GM12873 (cell line): ENCODE measurements around the gene ZNF827.

Source experiments
- TF ChIP-seq, protein P1 (sequence below): IDR thresholded peaks from 2 replicates; pipeline ENCODE4 v1.5.1; 2012; ENCODE audit warnings: low read depth, mild to moderate bottlenecking, moderate library complexity, low read length, control low read depth; ENCODE audit not compliant: insufficient read depth; ENCODE audit errors: missing control alignments

The ZNF827 gene

DNA sequence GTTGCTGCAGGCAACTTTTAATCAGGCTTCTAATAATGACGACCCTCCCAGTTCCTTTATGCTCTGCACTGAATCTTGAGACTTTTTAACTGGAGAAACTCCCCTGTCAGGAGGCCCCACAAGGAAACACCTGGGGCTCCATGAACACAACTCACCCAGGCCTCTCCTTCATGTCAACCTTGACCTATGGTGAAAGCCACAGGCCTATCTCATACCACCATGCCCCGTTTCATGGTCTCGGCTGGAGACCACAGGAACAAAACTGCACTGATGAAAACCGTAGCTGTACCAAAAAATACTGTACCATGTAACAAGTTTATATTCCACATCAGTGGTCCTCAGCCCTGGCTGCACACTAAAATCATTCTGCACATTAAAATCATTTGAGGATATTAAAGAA, 57.0 kb downstream of the ZNF827 start:
- TF ChIP-seq, protein P1, sequence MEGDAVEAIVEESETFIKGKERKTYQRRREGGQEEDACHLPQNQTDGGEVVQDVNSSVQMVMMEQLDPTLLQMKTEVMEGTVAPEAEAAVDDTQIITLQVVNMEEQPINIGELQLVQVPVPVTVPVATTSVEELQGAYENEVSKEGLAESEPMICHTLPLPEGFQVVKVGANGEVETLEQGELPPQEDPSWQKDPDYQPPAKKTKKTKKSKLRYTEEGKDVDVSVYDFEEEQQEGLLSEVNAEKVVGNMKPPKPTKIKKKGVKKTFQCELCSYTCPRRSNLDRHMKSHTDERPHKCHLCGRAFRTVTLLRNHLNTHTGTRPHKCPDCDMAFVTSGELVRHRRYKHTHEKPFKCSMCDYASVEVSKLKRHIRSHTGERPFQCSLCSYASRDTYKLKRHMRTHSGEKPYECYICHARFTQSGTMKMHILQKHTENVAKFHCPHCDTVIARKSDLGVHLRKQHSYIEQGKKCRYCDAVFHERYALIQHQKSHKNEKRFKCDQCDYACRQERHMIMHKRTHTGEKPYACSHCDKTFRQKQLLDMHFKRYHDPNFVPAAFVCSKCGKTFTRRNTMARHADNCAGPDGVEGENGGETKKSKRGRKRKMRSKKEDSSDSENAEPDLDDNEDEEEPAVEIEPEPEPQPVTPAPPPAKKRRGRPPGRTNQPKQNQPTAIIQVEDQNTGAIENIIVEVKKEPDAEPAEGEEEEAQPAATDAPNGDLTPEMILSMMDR: no peak

DNA sequence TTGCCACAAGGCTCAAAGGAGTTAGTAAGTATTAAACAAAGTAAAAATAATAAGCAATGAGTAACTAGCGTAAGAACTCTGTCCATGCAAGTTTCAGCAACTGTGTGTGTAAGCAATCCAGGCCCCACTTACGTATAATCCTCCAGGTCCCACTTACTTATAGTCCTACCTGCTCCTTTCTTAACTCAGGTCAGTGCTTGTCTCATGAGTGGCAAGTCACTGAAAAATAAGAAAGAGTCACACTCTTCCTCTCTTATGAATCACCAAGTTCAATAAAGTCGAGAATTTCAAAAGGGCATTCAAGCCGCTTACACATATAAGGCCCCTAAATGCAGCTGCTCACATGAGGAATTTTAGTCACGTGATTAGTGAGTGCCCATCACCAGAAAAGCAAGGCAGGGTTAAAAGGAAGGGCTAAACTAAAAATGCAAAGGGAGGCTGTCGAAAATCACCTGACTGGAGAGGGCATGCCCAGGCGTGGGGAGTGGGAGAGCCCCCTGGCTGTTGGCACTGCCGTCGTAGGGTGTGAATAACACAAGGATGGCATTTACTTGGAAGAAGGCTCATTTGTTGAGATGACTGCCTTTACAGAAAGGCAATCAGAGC, 58.2 kb downstream of the ZNF827 start:
- TF ChIP-seq, protein P1: no peak

DNA sequence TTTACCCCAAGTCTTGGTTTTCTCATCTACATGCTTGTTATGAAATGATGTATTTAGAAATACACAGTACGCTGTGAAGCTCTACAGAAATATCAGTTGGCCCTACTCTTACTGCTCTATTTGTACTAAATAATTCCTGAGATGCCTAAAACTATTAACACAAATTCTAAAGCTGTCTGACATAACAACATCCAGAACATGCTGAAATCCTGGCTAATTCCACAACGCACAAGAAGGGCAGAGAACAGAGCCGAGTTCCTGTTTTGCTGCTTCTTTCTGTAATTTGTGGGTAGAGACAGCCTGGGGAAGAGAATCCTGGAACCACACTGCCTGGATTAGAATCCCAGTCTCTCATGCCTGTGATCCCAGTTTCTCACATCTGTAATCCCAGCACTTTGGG, 59.0 kb downstream of the ZNF827 start:
- TF ChIP-seq, protein P1: no peak

DNA sequence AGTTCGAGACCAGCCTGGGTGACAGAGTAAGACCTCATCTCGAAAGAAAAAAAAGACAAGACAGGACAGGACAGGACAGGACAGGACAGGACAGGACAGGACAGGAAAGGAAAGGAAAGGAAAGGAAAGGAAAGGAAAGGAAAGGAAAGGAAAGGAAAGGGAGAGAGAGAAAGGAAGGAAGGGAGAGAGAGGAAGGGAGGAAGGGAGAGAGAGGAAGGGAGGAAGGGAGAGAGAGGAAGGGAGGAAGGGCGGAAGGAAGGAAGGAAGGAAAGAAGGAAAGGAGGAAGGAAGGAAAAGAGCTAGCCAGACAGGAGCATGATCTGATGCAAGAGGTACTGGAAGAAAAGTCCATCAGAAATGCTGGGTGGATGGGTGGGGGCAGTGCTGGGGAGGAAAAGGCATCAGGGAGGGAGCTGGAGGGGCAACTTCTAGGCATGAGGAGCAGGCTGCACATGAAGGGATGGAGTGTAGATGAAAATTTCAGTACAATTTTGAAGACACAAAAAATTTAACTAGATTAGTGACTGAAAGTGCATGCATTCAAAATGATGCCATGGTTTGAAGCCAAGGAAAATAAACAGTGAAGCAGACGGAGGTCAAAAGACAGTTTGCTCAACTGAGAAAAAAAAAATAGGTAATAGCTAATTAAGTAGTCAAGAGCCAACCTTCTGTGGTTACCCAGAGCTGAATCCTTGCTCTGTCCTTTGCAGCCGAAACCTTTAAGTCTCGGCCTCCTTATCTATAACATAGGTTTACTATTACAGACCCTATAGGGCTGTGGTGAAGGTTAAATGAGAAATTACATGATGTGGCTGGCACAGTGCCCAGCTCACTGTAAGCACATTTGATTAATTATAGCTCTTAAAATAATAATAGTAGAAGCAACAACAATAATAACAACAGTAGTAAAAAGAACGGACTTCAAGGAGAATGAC, 59.9 kb downstream of the ZNF827 start:
- TF ChIP-seq, protein P1: no peak

DNA sequence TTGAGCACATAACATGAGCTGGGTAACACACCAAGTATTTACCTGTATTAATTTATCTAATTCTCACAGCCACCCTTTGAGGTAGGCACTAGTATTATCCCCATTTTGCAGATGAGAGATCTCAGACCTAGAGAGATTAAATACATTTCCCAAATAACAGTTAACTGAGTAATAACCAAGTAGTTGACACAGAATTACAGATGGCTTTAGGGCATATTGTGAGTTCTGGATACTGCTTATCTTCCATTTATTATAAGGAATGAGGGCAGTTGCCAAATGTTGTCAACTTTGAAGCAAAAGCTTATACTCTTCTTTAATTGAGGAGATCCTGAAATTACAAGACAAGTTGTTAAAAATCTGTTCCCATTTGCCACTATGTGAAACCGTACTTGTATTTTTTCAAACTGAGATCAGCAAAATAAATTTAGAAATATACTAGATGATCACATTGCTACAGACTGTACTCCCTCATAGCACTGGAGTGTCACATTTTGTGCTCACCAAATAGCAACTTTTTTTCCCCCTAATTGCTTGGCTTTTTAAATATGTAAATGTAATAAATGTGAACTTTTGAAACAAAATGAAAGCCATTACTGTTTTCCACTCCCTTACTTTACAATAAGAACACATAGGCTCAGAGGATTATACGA, 62.0 kb downstream of the ZNF827 start:
- TF ChIP-seq, protein P1: no peak

DNA sequence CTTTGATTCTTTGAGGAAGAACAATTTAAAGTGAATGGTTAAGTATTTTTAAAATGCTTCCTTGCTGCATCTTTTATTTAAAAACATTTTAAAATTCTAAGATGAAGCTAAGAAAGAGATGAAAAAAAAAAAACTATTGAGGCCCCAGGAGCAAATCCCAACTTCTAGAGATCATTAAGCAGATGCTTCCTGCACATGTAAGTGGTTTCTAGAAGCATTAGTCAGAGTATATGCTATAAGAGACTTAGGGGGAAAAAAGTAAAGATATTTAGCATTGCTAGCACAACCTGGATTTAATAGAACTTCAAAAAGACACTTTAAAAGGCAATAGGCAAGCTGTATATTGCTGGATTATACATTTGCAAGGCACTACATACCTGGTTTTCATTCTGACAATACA, 64.7 kb downstream of the ZNF827 start:
- TF ChIP-seq, protein P1: no peak

DNA sequence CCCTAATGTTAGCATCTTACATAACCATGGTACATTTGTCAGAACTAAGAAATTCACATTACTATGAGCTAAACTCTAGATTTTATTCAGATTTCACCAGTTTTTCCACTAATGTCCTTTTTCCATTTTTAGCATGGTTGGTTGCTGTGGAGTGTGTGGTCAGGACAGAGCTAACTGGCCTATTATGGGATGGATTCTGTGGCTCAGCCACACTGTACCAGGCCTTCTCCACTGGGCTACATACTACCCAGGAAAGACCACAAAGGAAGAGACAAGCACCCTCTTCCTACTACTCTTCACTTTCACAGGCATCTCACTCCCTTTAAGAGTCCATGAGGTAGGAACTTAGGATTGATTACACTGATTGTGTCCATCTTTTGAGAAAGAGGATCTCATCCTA, 67.4 kb downstream of the ZNF827 start:
- TF ChIP-seq, protein P1: no peak
